SU-DHL-6 (cell line): Measurements from ENCODE around the gene NEB.

Experiments
- EZH2phosphoT487 ChIP-seq: fragments of 200-600 bp; sonication (generic), shearing (Covaris generic); conservative IDR thresholded peaks from 2 replicates; pipeline ENCODE4 v1.6.1; 2018; ENCODE audit warnings: mild to moderate bottlenecking, antibody characterized with exemption, low read length, moderate library complexity, mixed read lengths
- TF ChIP-seq, protein P1 (sequence below): fragments of 200-600 bp; sonication (generic); IDR thresholded peaks from one replicate; pipeline ENCODE4 v1.5.1; 2017; ENCODE audit warnings: antibody characterized with exemption, mild to moderate bottlenecking, low read length, moderate library complexity; ENCODE audit not compliant: insufficient read depth, poor library complexity, severe bottlenecking

GRCh38 chr2:151728804-151729414 lies 5.4 kb downstream of the NEB start:
- TF ChIP-seq, protein P1, sequence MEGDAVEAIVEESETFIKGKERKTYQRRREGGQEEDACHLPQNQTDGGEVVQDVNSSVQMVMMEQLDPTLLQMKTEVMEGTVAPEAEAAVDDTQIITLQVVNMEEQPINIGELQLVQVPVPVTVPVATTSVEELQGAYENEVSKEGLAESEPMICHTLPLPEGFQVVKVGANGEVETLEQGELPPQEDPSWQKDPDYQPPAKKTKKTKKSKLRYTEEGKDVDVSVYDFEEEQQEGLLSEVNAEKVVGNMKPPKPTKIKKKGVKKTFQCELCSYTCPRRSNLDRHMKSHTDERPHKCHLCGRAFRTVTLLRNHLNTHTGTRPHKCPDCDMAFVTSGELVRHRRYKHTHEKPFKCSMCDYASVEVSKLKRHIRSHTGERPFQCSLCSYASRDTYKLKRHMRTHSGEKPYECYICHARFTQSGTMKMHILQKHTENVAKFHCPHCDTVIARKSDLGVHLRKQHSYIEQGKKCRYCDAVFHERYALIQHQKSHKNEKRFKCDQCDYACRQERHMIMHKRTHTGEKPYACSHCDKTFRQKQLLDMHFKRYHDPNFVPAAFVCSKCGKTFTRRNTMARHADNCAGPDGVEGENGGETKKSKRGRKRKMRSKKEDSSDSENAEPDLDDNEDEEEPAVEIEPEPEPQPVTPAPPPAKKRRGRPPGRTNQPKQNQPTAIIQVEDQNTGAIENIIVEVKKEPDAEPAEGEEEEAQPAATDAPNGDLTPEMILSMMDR: no peak
- TF ChIP-seq EZH2phosphoT487: no peak
